Fibroblast of villous mesenchyme (primary cell): ENCODE results near the gene CD200R1L. TPM values are rescaled to one million over a fixed set of nuclear protein-coding genes. Genes with fewer than 3 reads are reported as not detected.
A peak's percentile ranks its signal among the peaks of the same experiment; 100 is the strongest.

Experiments used
- DNase-seq: peaks from one replicate; pipeline ENCODE4 v3.0.0-alpha.2; 2010; ENCODE audit warnings: low read depth
- H3K4me3 ChIP-seq: 2 replicates; pipeline ENCODE4 v1.5.1; 2011; ENCODE audit warnings: low read depth, mild to moderate bottlenecking, low read length
- total RNA-seq: library from RNA; depleted of rRNA; stranded (reverse); fragments of >200 nt; gene quantifications from 2 replicates; pipeline ENCODE4 v1.2.3, GENCODE V29; 2012
- TF ChIP-seq, protein P1 (sequence below): IDR thresholded peaks from 2 replicates; pipeline ENCODE4 v1.5.1; 2012; ENCODE audit warnings: low read depth, mild to moderate bottlenecking, low read length; ENCODE audit not compliant: insufficient read depth

CD200R1L gene, protein sequence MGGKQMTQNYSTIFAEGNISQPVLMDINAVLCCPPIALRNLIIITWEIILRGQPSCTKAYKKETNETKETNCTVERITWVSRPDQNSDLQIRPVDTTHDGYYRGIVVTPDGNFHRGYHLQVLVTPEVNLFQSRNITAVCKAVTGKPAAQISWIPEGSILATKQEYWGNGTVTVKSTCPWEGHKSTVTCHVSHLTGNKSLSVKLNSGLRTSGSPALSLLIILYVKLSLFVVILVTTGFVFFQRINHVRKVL
- not detected in 2 replicates for total RNA-seq

DNA sequence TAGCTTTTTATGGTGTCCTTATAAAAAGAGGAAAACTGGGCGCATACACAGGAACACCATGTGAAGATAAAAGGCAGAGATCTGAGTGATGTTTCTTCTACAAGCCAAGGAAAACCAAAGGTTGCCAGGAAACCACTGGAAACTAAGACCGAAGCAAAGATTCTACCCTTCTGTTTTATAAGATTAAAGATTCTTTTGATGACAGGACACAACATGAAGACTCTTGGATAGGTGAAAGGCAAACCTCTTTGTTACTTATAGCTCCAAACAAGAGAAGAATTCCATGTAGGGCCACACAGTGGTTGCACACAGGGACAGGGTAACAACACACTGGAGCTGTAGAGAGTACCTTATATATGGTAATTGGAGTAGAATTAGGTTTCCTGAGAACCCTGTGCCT, at the start of gene CD200R1L:
CD200R1L (minus strand) TSS at position 101 of the 400 bp plus-strand sequence. CDS start 17,497 bp downstream, outside the sequence.
- no peak for DNase-seq
- H3K4me3 ChIP-seq: no peak within 1 kb of the TSS
- TF ChIP-seq, protein P1, sequence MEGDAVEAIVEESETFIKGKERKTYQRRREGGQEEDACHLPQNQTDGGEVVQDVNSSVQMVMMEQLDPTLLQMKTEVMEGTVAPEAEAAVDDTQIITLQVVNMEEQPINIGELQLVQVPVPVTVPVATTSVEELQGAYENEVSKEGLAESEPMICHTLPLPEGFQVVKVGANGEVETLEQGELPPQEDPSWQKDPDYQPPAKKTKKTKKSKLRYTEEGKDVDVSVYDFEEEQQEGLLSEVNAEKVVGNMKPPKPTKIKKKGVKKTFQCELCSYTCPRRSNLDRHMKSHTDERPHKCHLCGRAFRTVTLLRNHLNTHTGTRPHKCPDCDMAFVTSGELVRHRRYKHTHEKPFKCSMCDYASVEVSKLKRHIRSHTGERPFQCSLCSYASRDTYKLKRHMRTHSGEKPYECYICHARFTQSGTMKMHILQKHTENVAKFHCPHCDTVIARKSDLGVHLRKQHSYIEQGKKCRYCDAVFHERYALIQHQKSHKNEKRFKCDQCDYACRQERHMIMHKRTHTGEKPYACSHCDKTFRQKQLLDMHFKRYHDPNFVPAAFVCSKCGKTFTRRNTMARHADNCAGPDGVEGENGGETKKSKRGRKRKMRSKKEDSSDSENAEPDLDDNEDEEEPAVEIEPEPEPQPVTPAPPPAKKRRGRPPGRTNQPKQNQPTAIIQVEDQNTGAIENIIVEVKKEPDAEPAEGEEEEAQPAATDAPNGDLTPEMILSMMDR: no peak

DNA sequence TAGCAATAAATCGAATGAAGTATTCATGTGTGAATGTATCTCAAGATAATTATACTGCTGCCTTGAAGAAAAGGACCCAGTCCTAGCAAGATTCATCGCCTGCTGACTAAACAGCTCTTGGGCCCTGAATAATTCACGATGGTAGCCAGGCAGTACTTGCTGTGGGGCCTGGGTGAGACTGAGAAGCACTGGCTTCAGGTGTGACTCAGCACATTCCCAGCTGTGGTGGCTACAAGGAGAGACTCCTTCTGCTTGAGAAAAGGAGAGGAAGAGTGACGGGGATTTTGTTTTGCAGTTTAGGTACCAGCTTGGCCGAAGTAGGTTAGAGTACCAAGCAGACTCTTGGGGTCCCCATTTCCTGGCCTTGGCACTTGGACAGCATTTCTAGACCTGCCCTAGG, 47.6 kb upstream of the CD200R1L start:
- TF ChIP-seq, protein P1: no peak
- no peak overlapping the region for H3K4me3 ChIP-seq
- DNase-seq: peak; percentile 18

DNA sequence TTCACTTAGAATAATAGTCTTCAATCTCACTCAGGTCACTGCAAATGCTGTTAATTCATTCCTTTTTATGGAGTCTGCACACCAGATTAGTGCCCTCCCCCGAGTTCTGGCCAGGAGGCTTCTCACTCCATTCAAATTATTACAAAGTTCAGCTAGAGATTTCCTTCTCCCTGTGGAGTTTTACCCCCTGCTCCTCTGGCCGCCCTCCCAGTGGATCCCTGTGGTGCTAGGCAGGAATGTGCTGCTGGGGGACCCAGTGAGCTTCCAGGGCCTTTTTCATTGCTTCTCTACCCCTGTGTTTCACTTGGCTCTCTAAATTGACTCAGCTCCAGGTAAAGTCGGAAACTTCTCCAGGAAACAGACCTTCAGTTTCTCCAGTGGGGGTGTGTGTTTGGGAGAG, 42.7 kb upstream of the CD200R1L start:
- TF ChIP-seq, protein P1: no peak
- no peak overlapping the region for H3K4me3 ChIP-seq
- DNase-seq: no peak

DNA sequence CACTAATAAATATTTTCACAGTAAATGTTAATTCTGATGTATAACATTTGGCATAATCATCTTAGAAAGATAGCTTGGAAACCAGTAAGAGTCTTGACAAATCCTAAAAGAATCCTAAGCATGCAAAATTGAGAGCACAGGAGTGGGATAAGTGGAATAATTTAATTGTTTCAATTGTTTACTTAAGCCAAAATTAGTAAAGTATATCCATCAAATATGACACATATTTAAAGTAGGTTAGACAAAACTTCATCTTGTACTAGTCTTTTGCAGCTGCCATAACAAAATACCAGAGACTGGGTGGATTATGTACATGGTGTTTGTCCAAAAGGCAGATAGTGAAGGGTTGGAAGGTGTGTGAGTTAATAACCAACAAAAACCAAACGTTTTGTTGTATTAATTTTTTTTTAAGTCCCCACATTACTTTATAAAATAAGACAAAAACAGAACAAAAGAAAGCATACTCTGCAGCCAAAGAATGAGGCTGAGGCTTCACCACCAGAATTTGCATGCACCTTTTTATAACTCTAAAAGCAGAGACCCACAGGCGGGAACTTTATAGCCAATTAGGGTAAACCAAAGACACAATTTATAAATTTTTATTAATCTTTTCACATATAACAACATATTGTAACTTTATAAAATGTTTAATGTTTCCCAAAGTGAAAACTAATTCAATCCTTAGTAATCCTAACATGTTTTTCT, 41.9 kb upstream of the CD200R1L start:
- no peak for DNase-seq
- no peak overlapping the region for H3K4me3 ChIP-seq
- TF ChIP-seq, protein P1: no peak

DNA sequence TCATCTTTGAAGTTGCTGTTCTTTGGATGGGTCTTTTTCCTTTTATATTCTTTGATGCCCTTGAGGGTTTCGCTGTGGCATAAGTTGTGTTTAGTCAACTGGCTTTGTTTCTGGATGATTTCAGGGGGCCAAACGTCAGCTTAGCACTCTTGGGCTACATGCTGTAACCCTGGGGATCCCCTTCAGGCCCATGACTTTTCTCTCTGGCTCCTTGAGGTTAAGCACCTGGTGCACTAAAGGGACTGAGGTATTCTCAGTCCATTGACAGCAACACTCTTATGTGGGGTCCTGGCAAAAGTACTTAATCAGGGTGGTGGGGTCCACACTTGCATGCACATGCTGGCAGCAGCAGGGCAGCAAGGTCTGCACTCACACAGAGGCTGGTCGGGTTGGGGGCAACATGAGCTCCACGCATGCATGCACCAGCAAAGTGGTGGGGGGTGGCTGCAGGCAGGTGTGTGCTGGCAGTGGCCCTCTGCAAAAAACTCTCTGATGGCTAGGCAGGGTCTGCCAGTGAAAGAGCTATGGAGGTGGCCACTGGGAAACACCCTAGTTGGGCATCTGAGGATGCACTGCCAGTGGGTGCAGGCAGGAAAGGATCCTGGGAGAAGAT, 38.1 kb upstream of the CD200R1L start:
- DNase-seq: no peak
- TF ChIP-seq, protein P1: no peak
- H3K4me3 ChIP-seq: no peak overlapping the region

DNA sequence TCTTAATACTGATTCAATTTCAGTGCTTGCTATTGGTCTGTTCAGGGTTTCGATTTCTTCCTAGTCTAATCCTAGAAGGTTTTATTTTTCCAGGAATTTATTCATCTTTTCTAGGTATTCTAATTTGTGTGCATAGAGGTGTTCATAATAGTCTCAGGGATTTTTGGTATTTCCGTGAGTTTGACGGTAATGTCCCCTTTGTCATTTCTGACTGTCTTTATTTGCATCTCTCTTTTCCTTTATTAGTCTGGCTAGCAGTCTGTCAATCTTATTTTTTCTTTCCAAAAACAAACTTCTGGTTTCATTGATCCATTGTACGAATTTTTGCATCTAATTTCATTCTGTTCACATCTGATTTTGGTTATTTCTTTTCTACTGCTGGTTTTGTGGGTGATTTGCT, 35.2 kb upstream of the CD200R1L start:
- no peak overlapping the region for H3K4me3 ChIP-seq
- TF ChIP-seq, protein P1: no peak
- no peak for DNase-seq
